Adipocyte (in vitro differentiated cells): ENCODE data around the gene NTNG2.

Source experiments
- DNase-seq: peaks from one replicate; pipeline ENCODE4 v3.0.0-alpha.2; 2015; ENCODE audit warnings: low read depth
- H3K27me3 ChIP-seq: replicated peaks from 2 replicates; pipeline ENCODE4 v1.7.0; 2013; ENCODE audit warnings: mild to moderate bottlenecking, low read length, moderate library complexity; ENCODE audit not compliant: control insufficient read depth, insufficient read depth
- H3K36me3 ChIP-seq: 2 replicates; pipeline ENCODE4 v1.7.0; 2013; ENCODE audit warnings: low read length, mild to moderate bottlenecking, moderate library complexity; ENCODE audit not compliant: control insufficient read depth, insufficient read depth, severe bottlenecking
- H3K4me1 ChIP-seq: 2 replicates; pipeline ENCODE4 v1.7.0; 2013; ENCODE audit warnings: mild to moderate bottlenecking, low read length, moderate library complexity; ENCODE audit not compliant: control insufficient read depth, insufficient read depth
- H3K4me3 ChIP-seq: 2 replicates; pipeline ENCODE4 v1.7.0; 2013; ENCODE audit warnings: mild to moderate bottlenecking, low read length, moderate library complexity
- H3K9ac ChIP-seq: 2 replicates; pipeline ENCODE4 v1.7.0; 2013; ENCODE audit warnings: mild to moderate bottlenecking, low read length, moderate library complexity
- H3K9me3 ChIP-seq: 2 replicates; pipeline ENCODE4 v1.7.0; 2013; ENCODE audit warnings: mild to moderate bottlenecking, low read length, moderate library complexity; ENCODE audit not compliant: control insufficient read depth

Gene NTNG2

GRCh38 chr9:132238026-132238972 lies 76.4 kb downstream of the NTNG2 start:
- Histone ChIP-seq H3K27me3 (peaks cover 59% of the 10 kb centered on the region), H3K9ac (no peak overlapping the region), H3K9me3 (no peaks in the 10 kb centered on the region), H3K4me3 (no peak overlapping the region), H3K36me3 (no peaks in the 10 kb centered on the region), H3K4me1 (peaks cover 3% of the 10 kb centered on the region)
- no peak for DNase-seq

- no peaks in the 10 kb centered on the region for H3K36me3 ChIP-seq
- peaks cover 54% of the 10 kb centered on the region for H3K27me3 ChIP-seq
- H3K4me3 ChIP-seq = no peak overlapping the region
- peaks cover 3% of the 10 kb centered on the region for H3K4me1 ChIP-seq
- no peaks in the 10 kb centered on the region for H3K9me3 ChIP-seq
- no peak for DNase-seq
- no peak overlapping the region for H3K9ac ChIP-seq
Observed at GRCh38 chr9:132238992-132239391, 77.1 kb downstream of the NTNG2 start.

- H3K9ac ChIP-seq = no peak overlapping the region
- H3K9me3 ChIP-seq = no peaks in the 10 kb centered on the region
- peaks cover 3% of the 10 kb centered on the region for H3K4me1 ChIP-seq
- peaks cover 51% of the 10 kb centered on the region for H3K27me3 ChIP-seq
- H3K4me3 ChIP-seq = no peak overlapping the region
- DNase-seq = no peak
- H3K36me3 ChIP-seq = no peaks in the 10 kb centered on the region
Observed at GRCh38 chr9:132239518-132239917, 77.7 kb downstream of the NTNG2 start.

GRCh38 chr9:132239999-132240840 lies 78.4 kb downstream of the NTNG2 start:
- Histone ChIP-seq H3K4me3 (no peak overlapping the region), H3K4me1 (peaks cover 3% of the 10 kb centered on the region), H3K27me3 (peaks cover 45% of the 10 kb centered on the region), H3K9ac (no peak overlapping the region), H3K9me3 (no peaks in the 10 kb centered on the region), H3K36me3 (no peaks in the 10 kb centered on the region)
- no peak for DNase-seq

- no peaks in the 10 kb centered on the region for H3K9me3 ChIP-seq
- H3K27me3 ChIP-seq = peaks cover 44% of the 10 kb centered on the region
- peak; percentile 85 for DNase-seq
- peaks cover 3% of the 10 kb centered on the region for H3K4me1 ChIP-seq
- H3K4me3 ChIP-seq = peak overlapping the region; percentile 67
- H3K36me3 ChIP-seq = no peaks in the 10 kb centered on the region
- H3K9ac ChIP-seq = no peak overlapping the region
Observed at GRCh38 chr9:132240841-132241482, 79.1 kb downstream of the NTNG2 start.

- H3K36me3 ChIP-seq = no peaks in the 10 kb centered on the region
- peaks cover 3% of the 10 kb centered on the region for H3K4me1 ChIP-seq
- H3K9ac ChIP-seq = no peak overlapping the region
- no peak for DNase-seq
- peaks cover 42% of the 10 kb centered on the region for H3K27me3 ChIP-seq
- peak overlapping the region; percentile 67 for H3K4me3 ChIP-seq
- no peaks in the 10 kb centered on the region for H3K9me3 ChIP-seq
Observed at GRCh38 chr9:132241483-132241839, 79.6 kb downstream of the NTNG2 start.

- no peaks in the 10 kb centered on the region for H3K36me3 ChIP-seq
- H3K9me3 ChIP-seq = no peaks in the 10 kb centered on the region
- DNase-seq = no peak
- H3K4me1 ChIP-seq = peaks cover 3% of the 10 kb centered on the region
- peaks cover 42% of the 10 kb centered on the region for H3K27me3 ChIP-seq
- H3K9ac ChIP-seq = no peak overlapping the region
- H3K4me3 ChIP-seq = peak overlapping the region; percentile 69
Observed at GRCh38 chr9:132241840-132242620, 80.2 kb downstream of the NTNG2 start.

GRCh38 chr9:132242621-132243155 lies 80.8 kb downstream of the NTNG2 start:
- DNase-seq = no peak

GRCh38 chr9:132243156-132244074 lies 81.6 kb downstream of the NTNG2 start:
- Histone ChIP-seq H3K4me3 (no peak overlapping the region), H3K4me1 (peaks cover 3% of the 10 kb centered on the region), H3K9me3 (no peaks in the 10 kb centered on the region), H3K27me3 (peaks cover 35% of the 10 kb centered on the region), H3K9ac (no peak overlapping the region), H3K36me3 (no peaks in the 10 kb centered on the region)
- DNase-seq = no peak

More at GRCh38 chr9:132242621-132243155, 80.8 kb downstream of the NTNG2 start:
- Histone ChIP-seq H3K4me1 (peaks cover 3% of the 10 kb centered on the region), H3K4me3 (peak overlapping the region; percentile 69), H3K36me3 (no peaks in the 10 kb centered on the region), H3K27me3 (peaks cover 36% of the 10 kb centered on the region), H3K9me3 (no peaks in the 10 kb centered on the region), H3K9ac (no peak overlapping the region)
